ENCODE results near the gene PRRT3. TPM values are rescaled to one million over a fixed set of nuclear protein-coding genes. Genes with fewer than 3 reads are reported as not detected.
A peak's percentile ranks its signal among the peaks of the same experiment; 100 is the strongest.

Gene PRRT3
- total and polyA plus RNA-seq, 2 of the 8 experiments (the other 6 are each of a cell fraction or from before 2014, with no cell fraction given) = 9.0 to 9.2 TPM

DNA sequence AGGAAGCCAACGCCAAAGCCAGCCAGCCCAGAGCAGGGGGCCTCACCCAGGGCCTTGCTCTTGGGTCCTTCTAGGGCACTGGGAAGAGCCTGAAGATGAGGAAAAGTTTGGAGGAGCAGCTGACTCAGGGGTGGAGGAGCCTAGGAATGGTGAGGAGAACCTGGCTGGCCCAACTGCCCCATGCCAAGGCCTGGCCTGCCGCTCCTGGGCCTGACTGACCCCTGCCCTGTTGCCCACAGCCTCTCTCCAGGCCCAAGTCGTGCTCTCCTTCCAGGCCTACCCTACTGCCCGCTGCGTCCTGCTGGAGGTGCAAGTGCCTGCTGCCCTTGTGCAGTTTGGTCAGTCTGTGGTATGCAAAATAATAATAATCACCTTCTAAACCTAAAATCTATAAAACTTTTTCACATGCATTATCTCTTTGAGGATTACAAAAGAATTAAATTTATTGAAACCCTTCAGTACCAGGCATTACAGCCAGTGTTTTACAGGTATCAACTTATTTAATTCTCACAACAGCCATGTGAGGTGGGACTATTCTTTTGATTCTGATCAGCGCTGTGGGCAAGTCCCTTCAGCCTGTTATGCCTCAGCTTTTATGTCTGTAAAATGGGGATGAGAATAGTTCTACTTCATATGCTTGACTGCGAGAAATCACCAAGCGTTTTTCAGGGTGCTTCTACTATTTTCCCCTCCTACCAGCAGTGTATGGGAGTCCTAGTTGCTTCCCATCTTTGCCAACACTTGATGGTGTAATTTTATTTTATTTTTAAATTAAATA, 33.8 kb downstream of the PRRT3 start:
- Histone ChIP-seq H3K36me3 (ENCODE audit: control insufficient read depth in 2 of 4, insufficient read depth in 4 of 4, low read length in 3 of 4) (no peaks in the 10 kb centered on the region), H3K27me3 (replicated peaks in 1 of 4; ENCODE audit: control insufficient read depth in 3 of 4, extremely low read depth in 1 of 4, insufficient read depth in 3 of 4, low read length in 3 of 4) (peaks cover 0 to 18% (median 10%) of the 10 kb centered on the region in 4 experiments; a peak in 5 of 7 replicates), H4K5ac (ENCODE audit: insufficient read length, low read depth, low read length) (no peak overlapping the region), H3K14ac (ENCODE audit: insufficient read length) (no peak overlapping the region), H3K4ac (replicated peaks; ENCODE audit: insufficient read length, low read depth, low read length) (no peak overlapping the region), H2BK120ac (replicated peaks; ENCODE audit: low read depth, low read length) (no peak overlapping the region), H3K9ac (replicated peaks in 1 of 4; ENCODE audit: extremely low read depth in 1 of 4, low read depth in 3 of 4, low read length in 3 of 4) (no peak overlapping the region), H3K56ac (replicated peaks; ENCODE audit: insufficient read length, low read depth, low read length) (no peak overlapping the region), H4K8ac (ENCODE audit: extremely low read depth, insufficient read depth, low read length) (no peak overlapping the region), H3K23me2 (ENCODE audit: low read depth, low read length) (peaks cover 10% of the 10 kb centered on the region; the same call in 1 of the 2 replicates), H3K27ac (ENCODE audit: low read depth, low read length) (no peak overlapping the region), H3K4me1 (replicated peaks in 1 of 4; ENCODE audit: control insufficient read depth in 3 of 4, insufficient read depth in 4 of 4, low read length in 3 of 4) (peaks cover 0 to 20% (median 17%) of the 10 kb centered on the region in 4 experiments; a peak in 6 of 7 replicates), H3K4me2 (ENCODE audit: insufficient read depth in 1 of 2, low read depth in 2 of 2, low read length in 2 of 2) (no peak overlapping the region; a peak in 1 of 4 replicates), H2AFZ (ENCODE audit: low read length) (no peak overlapping the region), H2BK12ac (ENCODE audit: low read depth, low read length) (no peak overlapping the region; the same call in 1 of the 2 replicates), H4K91ac (replicated peaks; ENCODE audit: insufficient read length, low read length) (no peak overlapping the region), H2BK15ac (ENCODE audit: low read length) (no peak overlapping the region), H3K9me3 (ENCODE audit: insufficient read depth in 2 of 2, low read depth in 1 of 2, low read length in 1 of 2) (no peaks in the 10 kb centered on the region), H2BK5ac (ENCODE audit: low read depth, low read length) (no peak overlapping the region), H3K23ac (ENCODE audit: insufficient read length) (no peak overlapping the region), H4K20me1 (replicated peaks in 1 of 2; ENCODE audit: control insufficient read depth in 1 of 2, insufficient read depth in 2 of 2, low read length in 2 of 2) (no peaks in the 10 kb centered on the region), H3K79me1 (ENCODE audit: low read depth, low read length) (no peaks in the 10 kb centered on the region), H2BK20ac (ENCODE audit: low read length) (no peak overlapping the region), H3K79me2 (ENCODE audit: control insufficient read depth in 1 of 2, insufficient read depth in 2 of 2, low read length in 2 of 2) (no peaks in the 10 kb centered on the region), H3K4me3 (ENCODE audit: extremely low read depth in 1 of 4, insufficient read depth in 2 of 4, low read depth in 3 of 4, low read length in 4 of 4) (no peak overlapping the region), H3K18ac (ENCODE audit: extremely low read depth, low read length) (no peak overlapping the region), H2AK5ac (ENCODE audit: low read depth, low read length) (peak overlapping the region; percentile 77; the same call in 1 of the 2 replicates)
- CTCF ChIA-PET (ENCODE audit: partially characterized antibody) = interaction anchor here (0.6 to 9.1 kb wide), 5 partner anchors 12 to 91 kb away, joined by 3 to 76 read pairs (median 3); partner anchors contain the start of genes CRELD1 and IL17RE
- FAIRE-seq (no peak), DNase-seq (ENCODE audit: low read depth in 1 of 2, low spot score in 2 of 2) (no peak)
- POLR2A ChIA-PET (ENCODE audit: partially characterized antibody) = interaction anchor here (0.8 to 1.3 kb wide), 4 partner anchors 10 to 27 kb away, joined by 3 to 4 read pairs (median 4); no protein-coding TSS in a partner anchor
- WGBS, 2 experiments (ENCODE audit: extremely low coverage in 1 of 2, insufficient coverage in 1 of 2, insufficient read length in 1 of 2, insufficient replicate concordance in 2 of 2, low coverage in 1 of 2, low lambda C conversion rate in 2 of 2, missing lambda C conversion rate in 1 of 2) = 91% methylated on average over 8 of the region's 8 CpGs; no CpG with 5 or more reads in 1 of the 2 experiments
- TF ChIP-seq RBBP5 (IDR thresholded peaks at IDR 0.05; ENCODE audit: borderline replicate concordance, low read depth, low read length) (no peak), KDM1A (IDR thresholded peaks at IDR 0.05; ENCODE audit: borderline replicate concordance, low read length) (no peak), PHF8 (conservative IDR thresholded peaks at IDR 0.05; ENCODE audit: low read depth, low read length) (no peak), JUND (IDR thresholded peaks at IDR 0.05; ENCODE audit: low read length) (no peak), CTBP2 (IDR thresholded peaks at IDR 0.05; ENCODE audit: borderline replicate concordance, insufficient read depth, insufficient read length, low read length) (no peak), POLR2AphosphoS5 (IDR thresholded peaks at IDR 0.05; ENCODE audit: low read depth, low read length) (no peak), TAF7 (optimal IDR thresholded peaks at IDR 0.05; ENCODE audit: borderline replicate concordance, low read depth, low read length) (no peak)

All from H1 (cell line).